ENCODE results near the gene COL4A2. TPM values are rescaled to one million over a fixed set of nuclear protein-coding genes. Genes with fewer than 3 reads are reported as not detected.

The COL4A2 gene
- polyA plus RNA-seq, 1 experiment: 208 TPM

- H3K9me3 ChIP-seq (ENCODE audit: control insufficient read depth, insufficient read depth, low read length): no peaks in the 10 kb centered on the region; the same call in 1 of the 2 replicates
- POLR2A ChIA-PET: interaction anchor here (1.1 to 1.9 kb wide), 3 partner anchors 19 to 108 kb away, joined by 4 to 8 read pairs (median 4); no protein-coding TSS in a partner anchor
Observed at GRCh38 chr13:110304256-110304655, 2.8 kb upstream of the COL4A2 start.

GRCh38 chr13:110305001-110305400 lies 2.1 kb upstream of the COL4A2 start:
- ChIA-PET POLR2A (interaction anchor here (1.1 to 1.9 kb wide), 3 partner anchors 18 to 107 kb away, joined by 4 to 8 read pairs (median 4); no protein-coding TSS in a partner anchor), CTCF (interaction anchor here (0.6 to 2.6 kb wide), 5 partner anchors 58 to 151 kb away, joined by 3 to 9 read pairs (median 4); no protein-coding TSS in a partner anchor)
- H3K27me3 ChIP-seq (ENCODE audit: control insufficient read depth, insufficient read depth, low read length): no peaks in the 10 kb centered on the region
- DNase-seq (ENCODE audit: low read depth, low spot score): no peak
- no peak overlapping the region for H3K27ac ChIP-seq (ENCODE audit: low read depth, low read length)
- H3K4me3 ChIP-seq (ENCODE audit: low read depth, low read length): peak overlapping the region; percentile 87
- TF ChIP-seq CTCF (IDR thresholded peaks at IDR 0.05; ENCODE audit: low read depth, low read length): no peak
- H3K9me3 ChIP-seq (ENCODE audit: control insufficient read depth, insufficient read depth, low read length): no peaks in the 10 kb centered on the region; the same call in 1 of the 2 replicates

More at GRCh38 chr13:110304256-110304655, 2.8 kb upstream of the COL4A2 start:
- H3K4me3 ChIP-seq (ENCODE audit: low read depth, low read length): peak overlapping the region; percentile 87
- TF ChIP-seq CTCF (IDR thresholded peaks at IDR 0.05; ENCODE audit: low read depth, low read length): no peak
- no peak overlapping the region for H3K27ac ChIP-seq (ENCODE audit: low read depth, low read length)
- CTCF ChIA-PET: no interaction called here
- DNase-seq (ENCODE audit: low read depth, low spot score): no peak
- no peaks in the 10 kb centered on the region for H3K27me3 ChIP-seq (ENCODE audit: control insufficient read depth, insufficient read depth, low read length)

DNA sequence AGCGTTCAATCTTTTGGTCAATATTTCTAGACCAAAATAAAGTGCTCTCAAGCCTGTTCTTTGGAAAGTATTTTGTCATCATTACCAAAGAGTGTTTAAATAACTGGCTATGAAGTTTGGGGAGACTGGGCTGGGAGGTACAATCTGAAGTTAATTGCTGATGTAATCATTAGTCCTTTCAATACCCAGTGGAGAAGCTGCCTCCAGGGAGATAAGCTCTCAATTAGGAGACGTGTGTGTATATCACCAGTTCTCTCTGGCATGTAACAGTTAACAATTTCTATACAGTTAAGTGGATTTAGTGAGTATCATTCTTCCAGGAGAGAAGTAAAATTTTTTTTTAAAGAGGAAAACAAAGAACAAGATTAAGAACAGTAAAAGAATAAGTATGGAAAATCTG lies 1.5 kb upstream of the COL4A2 start:
- DNase-seq (ENCODE audit: low read depth, low spot score): no peak
- Histone ChIP-seq H3K27ac (ENCODE audit: low read depth, low read length) (no peak overlapping the region), H3K27me3 (ENCODE audit: control insufficient read depth, insufficient read depth, low read length) (no peaks in the 10 kb centered on the region), H3K9me3 (ENCODE audit: control insufficient read depth, insufficient read depth, low read length) (no peaks in the 10 kb centered on the region; the same call in 1 of the 2 replicates), H3K4me3 (ENCODE audit: low read depth, low read length) (peak overlapping the region; percentile 87)
- POLR2A ChIA-PET: interaction anchor here (1.2 to 1.9 kb wide), 4 partner anchors 18 to 104 kb away, joined by 3 to 18 read pairs (median 6); no protein-coding TSS in a partner anchor
- CTCF ChIA-PET: interaction anchor here (0.7 to 2.6 kb wide), 5 partner anchors 7 to 106 kb away, joined by 3 to 9 read pairs (median 4); no protein-coding TSS in a partner anchor
- no peak for TF ChIP-seq CTCF (IDR thresholded peaks at IDR 0.05; ENCODE audit: low read depth, low read length)

DNA sequence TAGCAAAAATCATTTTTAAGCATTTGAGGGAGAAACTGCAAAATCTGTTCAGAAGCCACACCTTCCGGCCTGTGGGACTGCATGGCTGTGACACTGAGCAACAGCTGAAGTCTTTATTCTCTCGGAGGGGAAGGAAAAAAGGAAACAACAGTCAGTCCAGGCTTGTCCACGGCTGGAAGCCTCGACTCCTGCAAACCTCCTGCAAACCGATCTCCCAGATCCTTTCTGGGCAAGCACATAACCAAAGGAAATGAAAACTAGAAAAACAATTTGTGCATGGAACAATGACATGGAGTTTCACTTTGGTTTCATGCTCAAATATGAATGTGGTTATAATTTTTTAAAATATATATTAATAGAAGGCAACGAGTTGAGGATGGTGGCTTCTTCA lies 1.1 kb upstream of the COL4A2 start:
- DNase-seq (ENCODE audit: low read depth, low spot score): no peak
- H3K27ac ChIP-seq (ENCODE audit: low read depth, low read length): no peak overlapping the region
- no peaks in the 10 kb centered on the region; the same call in 1 of the 2 replicates for H3K9me3 ChIP-seq (ENCODE audit: control insufficient read depth, insufficient read depth, low read length)
- H3K4me3 ChIP-seq (ENCODE audit: low read depth, low read length): peak overlapping the region; percentile 87
- TF ChIP-seq CTCF (IDR thresholded peaks at IDR 0.05; ENCODE audit: low read depth, low read length): no peak
- no peaks in the 10 kb centered on the region for H3K27me3 ChIP-seq (ENCODE audit: control insufficient read depth, insufficient read depth, low read length)
- CTCF ChIA-PET: interaction anchor here (0.7 to 2.6 kb wide), 4 partner anchors 8 to 85 kb away, joined by 3 to 9 read pairs (median 6); no protein-coding TSS in a partner anchor
- POLR2A ChIA-PET: interaction anchor here (1.0 to 1.8 kb wide), 8 partner anchors 8 to 106 kb away, joined by 3 to 18 read pairs (median 4); no protein-coding TSS in a partner anchor

- Histone ChIP-seq H3K27me3 (ENCODE audit: control insufficient read depth, insufficient read depth, low read length) (no peaks in the 10 kb centered on the region), H3K4me3 (ENCODE audit: low read depth, low read length) (peak overlapping the region; percentile 87), H3K9me3 (ENCODE audit: control insufficient read depth, insufficient read depth, low read length) (no peaks in the 10 kb centered on the region; the same call in 1 of the 2 replicates), H3K27ac (ENCODE audit: low read depth, low read length) (peak overlapping the region; percentile 77)
- no peak for DNase-seq (ENCODE audit: low read depth, low spot score)
- ChIA-PET CTCF (interaction anchor here (1.3 to 2.6 kb wide), 3 partner anchors 8 to 85 kb away, joined by 4 to 9 read pairs (median 8); no protein-coding TSS in a partner anchor), POLR2A (interaction anchor here (0.6 to 1.8 kb wide), 19 partner anchors 9 to 105 kb away, joined by 3 to 18 read pairs (median 4); no protein-coding TSS in a partner anchor)
- TF ChIP-seq CTCF (IDR thresholded peaks at IDR 0.05; ENCODE audit: low read depth, low read length): peak; percentile 15; the same call in 1 of the 2 replicates
Observed at GRCh38 chr13:110306340-110306959, 634 bp upstream of the COL4A2 start.
